Measurements from ENCODE around the gene CGREF1. TPM values are rescaled to one million over a fixed set of nuclear protein-coding genes. Genes with fewer than 3 reads are reported as not detected.

The CGREF1 gene
- total and polyA plus RNA-seq, 4 donors = 0.98 to 16.1 (median 11.7) TPM

- TF ChIP-seq EGR1 (IDR thresholded peaks at IDR 0.05; ENCODE audit: low read depth in 2 of 2) (no peak), NR2F2 (IDR thresholded peaks at IDR 0.05) (no peak)
Observed at GRCh38 chr2:27097341-27097740, 21.6 kb downstream of the CGREF1 start (continued).

GRCh38 chr2:27096748-27097297 is 22.1 kb downstream of the CGREF1 start:
- Histone ChIP-seq H3K4me1 (ENCODE audit: control insufficient read depth in 4 of 4, insufficient read depth in 4 of 4, low read length in 3 of 4) (peaks cover 22 to 64% (median 56%) of the 10 kb centered on the region in 4 donors), H3K27ac (ENCODE audit: low read depth in 1 of 2, low read length in 2 of 2) (peak overlapping the region; percentile 82 to 87), H3K27me3 (ENCODE audit: control insufficient read depth in 4 of 4, insufficient read depth in 4 of 4, low read length in 3 of 4) (no peaks in the 10 kb centered on the region), H3K36me3 (ENCODE audit: control insufficient read depth in 4 of 4, insufficient read depth in 3 of 4, low read depth in 1 of 4, low read length in 3 of 4) (peaks cover 8 to 30% (median 21%) of the 10 kb centered on the region in 4 donors), H3K4me3 (ENCODE audit: low read depth in 1 of 3, low read length in 3 of 3) (no peak overlapping the region), H3K9ac (ENCODE audit: low read depth in 1 of 2, low read length in 2 of 2) (no peak overlapping the region), H3K9me3 (ENCODE audit: control insufficient read depth in 4 of 4, low read length in 3 of 4) (no peaks in the 10 kb centered on the region)
- no peak for DNase-seq (ENCODE audit: low spot score)
- WGBS = 43% methylated on average over 3 of the region's 3 CpGs
- TF ChIP-seq NR2F2 (IDR thresholded peaks at IDR 0.05) (no peak), REST (IDR thresholded peaks at IDR 0.05) (no peak), HNF4A (conservative IDR thresholded peaks at IDR 0.05) (no peak), TAF1 (conservative IDR thresholded peaks at IDR 0.05) (no peak)

- Histone ChIP-seq H3K4me1 (ENCODE audit: control insufficient read depth in 4 of 4, insufficient read depth in 4 of 4, low read length in 3 of 4) (peaks cover 22 to 72% (median 63%) of the 10 kb centered on the region in 4 donors), H3K9me3 (ENCODE audit: control insufficient read depth in 4 of 4, low read length in 3 of 4) (no peaks in the 10 kb centered on the region), H3K4me3 (ENCODE audit: low read depth in 1 of 3, low read length in 3 of 3) (peak overlapping the region; percentile 8 to 27 (median 18)), H3K27ac (ENCODE audit: low read depth in 1 of 2, low read length in 2 of 2) (peak overlapping the region; percentile 82 to 87), H3K27me3 (ENCODE audit: control insufficient read depth in 4 of 4, insufficient read depth in 4 of 4, low read length in 3 of 4) (no peaks in the 10 kb centered on the region), H3K9ac (ENCODE audit: low read depth in 1 of 2, low read length in 2 of 2) (peak overlapping the region; percentile 44 to 45), H3K36me3 (ENCODE audit: control insufficient read depth in 4 of 4, insufficient read depth in 3 of 4, low read depth in 1 of 4, low read length in 3 of 4) (peaks cover 8 to 30% (median 21%) of the 10 kb centered on the region in 4 donors)
- WGBS = 17% methylated on average over 18 of the region's 18 CpGs
- peak; percentile 69 for DNase-seq (ENCODE audit: low spot score)
- TF ChIP-seq HNF4G (IDR thresholded peaks at IDR 0.05) (peak; percentile 56), MAX (IDR thresholded peaks at IDR 0.05) (peak; percentile 82), ATF3 (IDR thresholded peaks at IDR 0.05) (peak; percentile 64), GABPA (IDR thresholded peaks at IDR 0.05 in 1 of 2, conservative IDR thresholded peaks at IDR 0.05 in 1 of 2) (no peak), SP1 (IDR thresholded peaks at IDR 0.05) (peak; percentile 89), FOXA1 (IDR thresholded peaks at IDR 0.05) (peak; percentile 64), YY1 (IDR thresholded peaks at IDR 0.05) (peak; percentile 95), CTCF (IDR thresholded peaks at IDR 0.05; ENCODE audit: low read depth, low read length, missing input control) (no peak), TAF1 (conservative IDR thresholded peaks at IDR 0.05) (peak; percentile 30), ZBTB33 (IDR thresholded peaks at IDR 0.05) (peak; percentile 92), EGR1 (IDR thresholded peaks at IDR 0.05; ENCODE audit: low read depth in 2 of 2) (peak in 1 of 2 donors; percentile 19), NR2F2 (IDR thresholded peaks at IDR 0.05) (peak; percentile 41), FOXA2 (IDR thresholded peaks at IDR 0.05) (peak; percentile 80), RXRA (IDR thresholded peaks at IDR 0.05) (peak; percentile 90 to 96), REST (IDR thresholded peaks at IDR 0.05) (peak; percentile 49)
Observed at GRCh38 chr2:27095745-27096651, 22.9 kb downstream of the CGREF1 start.
